Hepatocyte (in vitro differentiated cells): ENCODE data around the gene NOL6.

ENCODE experiments used
- CTCF ChIP-seq: fragments of 200-600 bp; sonication (generic); IDR thresholded peaks from 2 replicates; pipeline ENCODE4 v1.5.1; 2016; ENCODE audit warnings: antibody characterized with exemption, mild to moderate bottlenecking; ENCODE audit not compliant: poor library complexity
- EZH2 ChIP-seq: fragments of 200-600 bp; sonication (generic); IDR thresholded peaks from 2 replicates; pipeline ENCODE4 v1.6.1; 2016; ENCODE audit warnings: antibody characterized with exemption, mild to moderate bottlenecking, borderline replicate concordance

- TF ChIP-seq CTCF (no peak), EZH2 (no peak)
These were observed 35.8 kb downstream of the NOL6 start for GRCh38 chr9:33437898-33438297.
